Neural progenitor cell (in vitro differentiated cells): ENCODE data around the gene ACER3. TPM values are rescaled to one million over a fixed set of nuclear protein-coding genes. Genes with fewer than 3 reads are reported as not detected.

Source experiments
- DNase-seq: peaks from one replicate; pipeline ENCODE4 v3.0.0-alpha.2; 2016; ENCODE audit warnings: low spot score
- H2AFZ ChIP-seq: fragments of 200-600 bp; sonication (generic); replicated peaks from 2 replicates; pipeline ENCODE4 v1.6.1; 2016; ENCODE audit warnings: antibody characterized with exemption
- H3F3A ChIP-seq: fragments of 200-600 bp; sonication (generic); 2 replicates; pipeline ENCODE4 v1.6.1; 2016; ENCODE audit warnings: antibody characterized with exemption, low read depth
- H3K27ac ChIP-seq: fragments of 200-600 bp; sonication (generic); 2 replicates; pipeline ENCODE4 v1.5.1; 2016; ENCODE audit warnings: mild to moderate bottlenecking
- H3K27me3 ChIP-seq: fragments of 200-600 bp; sonication (generic); 2 replicates; pipeline ENCODE4 v1.6.1; 2016; ENCODE audit warnings: mild to moderate bottlenecking, moderate library complexity
- H3K36me3 ChIP-seq: fragments of 200-600 bp; sonication (generic); 2 replicates; pipeline ENCODE4 v1.5.1; 2016
- H3K4me1 ChIP-seq: fragments of 200-600 bp; sonication (generic); 2 replicates; pipeline ENCODE4 v1.6.1; 2016; ENCODE audit warnings: mixed run types
- H3K4me2 ChIP-seq: fragments of 200-600 bp; sonication (generic); 2 replicates; pipeline ENCODE4 v1.6.1; 2016
- H3K4me3 ChIP-seq: fragments of 200-600 bp; sonication (generic); 2 replicates; pipeline ENCODE4 v1.5.1; 2016
- H3K79me2 ChIP-seq: fragments of 200-600 bp; sonication (generic); 2 replicates; pipeline ENCODE4 v1.6.1; 2016; ENCODE audit warnings: low read depth
- H3K9ac ChIP-seq: fragments of 200-600 bp; sonication (generic); 2 replicates; pipeline ENCODE4 v1.6.1; 2016
- H3K9me3 ChIP-seq: fragments of 200-600 bp; sonication (generic); 2 replicates; pipeline ENCODE4 v1.5.1; 2016; ENCODE audit warnings: low read depth
- H4K20me1 ChIP-seq: fragments of 200-600 bp; sonication (generic); 2 replicates; pipeline ENCODE4 v1.6.1; 2016; ENCODE audit warnings: low read depth
- H3K27ac Mint-ChIP-seq: 3 replicates; pipeline ENCODE4 v1.8.0; 2021; ENCODE audit warnings: mixed read lengths
- H3K27me3 Mint-ChIP-seq: 2 replicates; pipeline ENCODE4 v1.8.0; 2022; ENCODE audit warnings: low read depth, mild to moderate bottlenecking, inconsistent platforms, moderate library complexity, mixed read lengths; ENCODE audit not compliant: insufficient read depth
- H3K36me3 Mint-ChIP-seq: 3 replicates; pipeline ENCODE4 v1.8.0; 2021; ENCODE audit warnings: mixed read lengths
- H3K4me1 Mint-ChIP-seq: 3 replicates; pipeline ENCODE4 v1.8.0; 2021; ENCODE audit warnings: mixed read lengths
- H3K4me3 Mint-ChIP-seq: 3 replicates; pipeline ENCODE4 v1.8.0; 2021; ENCODE audit warnings: mild to moderate bottlenecking, moderate library complexity, mixed read lengths
- H3K9me3 Mint-ChIP-seq: 3 replicates; pipeline ENCODE4 v1.8.0; 2020; ENCODE audit warnings: mixed read lengths
- EZH2 ChIP-seq: fragments of 200-600 bp; sonication (generic); IDR thresholded peaks from 2 replicates; pipeline ENCODE4 v1.6.1; 2017; ENCODE audit warnings: antibody characterized with exemption, mild to moderate bottlenecking, moderate library complexity
- EZH2phosphoT487 ChIP-seq: fragments of 200-600 bp; sonication (generic); IDR thresholded peaks from 2 replicates; pipeline ENCODE4 v1.6.1; 2017; ENCODE audit warnings: antibody characterized with exemption
- total RNA-seq: library from RNA; depleted of rRNA; stranded (reverse); fragments of >200 nt; gene quantifications from 2 replicates; pipeline ENCODE4 v1.2.3, GENCODE V29; 2015; ENCODE audit warnings: low replicate concordance
- TF ChIP-seq, protein P1 (sequence below): fragments of 200-600 bp; sonication (generic); IDR thresholded peaks from 2 replicates; pipeline ENCODE4 v1.5.1; 2017; ENCODE audit warnings: antibody characterized with exemption, mild to moderate bottlenecking

ACER3 gene
- total RNA-seq, 1 donor from 2014 or later: 18.9 TPM

DNA sequence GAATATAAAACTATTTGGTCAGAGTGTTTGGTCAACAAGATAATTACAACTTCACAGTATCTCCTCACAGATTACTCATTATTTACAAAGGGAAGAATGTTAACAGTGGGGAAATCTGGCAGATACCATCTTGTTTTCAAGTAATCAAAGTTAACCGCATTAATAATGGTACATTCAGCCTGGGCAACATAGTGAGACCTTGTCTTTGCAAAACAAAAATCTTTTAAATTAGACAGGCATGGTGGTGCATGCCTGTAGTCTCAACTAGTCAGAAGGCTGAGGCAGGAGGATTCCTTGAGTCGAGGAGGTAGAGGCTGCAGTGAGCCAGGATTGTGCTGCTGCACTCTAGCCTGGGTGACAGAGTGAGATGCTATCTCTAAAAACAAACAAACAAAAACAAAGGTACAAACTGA, 78.5 kb downstream of the ACER3 start:
- no peak overlapping the region for H3K4me3 Mint-ChIP-seq
- H3K27me3 Mint-ChIP-seq: peaks cover 2% of the 10 kb centered on the region
- no peak overlapping the region for H3K4me2 ChIP-seq
- H3K9me3 Mint-ChIP-seq: peaks cover 16% of the 10 kb centered on the region
- TF ChIP-seq, protein P1, sequence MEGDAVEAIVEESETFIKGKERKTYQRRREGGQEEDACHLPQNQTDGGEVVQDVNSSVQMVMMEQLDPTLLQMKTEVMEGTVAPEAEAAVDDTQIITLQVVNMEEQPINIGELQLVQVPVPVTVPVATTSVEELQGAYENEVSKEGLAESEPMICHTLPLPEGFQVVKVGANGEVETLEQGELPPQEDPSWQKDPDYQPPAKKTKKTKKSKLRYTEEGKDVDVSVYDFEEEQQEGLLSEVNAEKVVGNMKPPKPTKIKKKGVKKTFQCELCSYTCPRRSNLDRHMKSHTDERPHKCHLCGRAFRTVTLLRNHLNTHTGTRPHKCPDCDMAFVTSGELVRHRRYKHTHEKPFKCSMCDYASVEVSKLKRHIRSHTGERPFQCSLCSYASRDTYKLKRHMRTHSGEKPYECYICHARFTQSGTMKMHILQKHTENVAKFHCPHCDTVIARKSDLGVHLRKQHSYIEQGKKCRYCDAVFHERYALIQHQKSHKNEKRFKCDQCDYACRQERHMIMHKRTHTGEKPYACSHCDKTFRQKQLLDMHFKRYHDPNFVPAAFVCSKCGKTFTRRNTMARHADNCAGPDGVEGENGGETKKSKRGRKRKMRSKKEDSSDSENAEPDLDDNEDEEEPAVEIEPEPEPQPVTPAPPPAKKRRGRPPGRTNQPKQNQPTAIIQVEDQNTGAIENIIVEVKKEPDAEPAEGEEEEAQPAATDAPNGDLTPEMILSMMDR: no peak
- no peak for TF ChIP-seq EZH2phosphoT487
- no peak for TF ChIP-seq EZH2
- peaks cover 15% of the 10 kb centered on the region for H3K9me3 ChIP-seq
- no peak overlapping the region for H3K27ac Mint-ChIP-seq
- H3K9ac ChIP-seq: no peak overlapping the region
- no peaks in the 10 kb centered on the region for H3K79me2 ChIP-seq
- no peaks in the 10 kb centered on the region for H4K20me1 ChIP-seq
- no peaks in the 10 kb centered on the region for H3K4me1 Mint-ChIP-seq
- no peaks in the 10 kb centered on the region for H3F3A ChIP-seq
- H3K4me1 ChIP-seq: no peaks in the 10 kb centered on the region
- no peak overlapping the region for H2AFZ ChIP-seq
- H3K27me3 ChIP-seq: no peaks in the 10 kb centered on the region
- H3K36me3 ChIP-seq: no peaks in the 10 kb centered on the region
- no peak overlapping the region for H3K27ac ChIP-seq
- no peak for DNase-seq
- H3K36me3 Mint-ChIP-seq: peaks cover 17% of the 10 kb centered on the region
- H3K4me3 ChIP-seq: no peak overlapping the region

GRCh38 chr11:76944225-76944624, 83.5 kb downstream of the ACER3 start:
- H3K4me1 Mint-ChIP-seq: no peaks in the 10 kb centered on the region
- H2AFZ ChIP-seq: no peak overlapping the region
- no peaks in the 10 kb centered on the region for H3K27me3 ChIP-seq
- no peaks in the 10 kb centered on the region for H3F3A ChIP-seq
- H4K20me1 ChIP-seq: no peaks in the 10 kb centered on the region
- no peak overlapping the region for H3K27ac Mint-ChIP-seq
- no peaks in the 10 kb centered on the region for H3K4me1 ChIP-seq
- H3K9ac ChIP-seq: no peak overlapping the region
- peaks cover 5% of the 10 kb centered on the region for H3K36me3 Mint-ChIP-seq
- H3K36me3 ChIP-seq: no peaks in the 10 kb centered on the region
- TF ChIP-seq EZH2 (no peak), EZH2phosphoT487 (no peak)
- TF ChIP-seq, protein P1: no peak
- no peak overlapping the region for H3K4me2 ChIP-seq
- H3K9me3 Mint-ChIP-seq: peaks cover 16% of the 10 kb centered on the region
- H3K4me3 Mint-ChIP-seq: no peak overlapping the region
- DNase-seq: no peak
- no peaks in the 10 kb centered on the region for H3K9me3 ChIP-seq
- H3K4me3 ChIP-seq: no peak overlapping the region
- peaks cover 4% of the 10 kb centered on the region for H3K79me2 ChIP-seq
- no peak overlapping the region for H3K27ac ChIP-seq
- H3K27me3 Mint-ChIP-seq: no peaks in the 10 kb centered on the region

GRCh38 chr11:76946223-76946622, 85.5 kb downstream of the ACER3 start:
- no peaks in the 10 kb centered on the region for H3K27me3 Mint-ChIP-seq
- TF ChIP-seq EZH2: no peak
- TF ChIP-seq, protein P1: no peak
- Histone ChIP-seq H3K79me2 (peaks cover 4% of the 10 kb centered on the region), H3F3A (no peaks in the 10 kb centered on the region), H3K9ac (no peak overlapping the region), H2AFZ (no peak overlapping the region), H4K20me1 (no peaks in the 10 kb centered on the region), H3K27ac (no peak overlapping the region), H3K36me3 (no peaks in the 10 kb centered on the region), H3K4me1 (no peaks in the 10 kb centered on the region), H3K9me3 (no peaks in the 10 kb centered on the region), H3K4me3 (no peak overlapping the region), H3K27me3 (no peaks in the 10 kb centered on the region), H3K4me2 (no peak overlapping the region)
- H3K36me3 Mint-ChIP-seq: peaks cover 5% of the 10 kb centered on the region
- H3K4me1 Mint-ChIP-seq: no peaks in the 10 kb centered on the region
- DNase-seq: no peak
- H3K4me3 Mint-ChIP-seq: no peak overlapping the region
- H3K27ac Mint-ChIP-seq: no peak overlapping the region
- peaks cover 16% of the 10 kb centered on the region for H3K9me3 Mint-ChIP-seq
